RWPE1 (cell line): ENCODE results near the gene FOXE3.

ENCODE experiments used
- CTCF ChIA-PET: fragments of 350-600 bp; sonication (Branson Sonifier 250); formaldehyde crosslinking; extraction: SDS; loops from one replicate; lab custom pipeline; 2021; lab: Yijun Ruan, JAX
- POLR2A ChIA-PET: fragments of 400-600 bp; formaldehyde crosslinking; extraction: SDS; loops from one replicate; lab custom pipeline; 2020; ENCODE audit warnings: antibody characterized with exemption; ENCODE audit not compliant: low non-redundant PET; lab: Yijun Ruan, JAX
- DNase-seq: peaks from one replicate; pipeline ENCODE4 v3.0.0; 2012; ENCODE audit warnings: low spot score
- H3K27ac ChIP-seq: fragments of 450-650 bp; 2 replicates; pipeline ENCODE4 v1.5.1; 2017
- CTCF ChIP-seq: fragments of 450-650 bp; conservative IDR thresholded peaks from 2 replicates; pipeline ENCODE4 v1.5.1; 2017; ENCODE audit warnings: low read depth, mild to moderate bottlenecking

The FOXE3 gene

GRCh38 chr1:47431534-47431933 lies 15.4 kb downstream of the FOXE3 start:
- peak overlapping the region; percentile 64 for H3K27ac ChIP-seq
- TF ChIP-seq CTCF = no peak
- peak; percentile 36 for DNase-seq
- ChIA-PET POLR2A (no interaction called here), CTCF (interaction anchor here (0.7 to 2.0 kb wide), 6 partner anchors 8 to 280 kb away, joined by 3 to 8 read pairs (median 3); no protein-coding TSS in a partner anchor)

- TF ChIP-seq CTCF = peak; percentile 49
- peak; percentile 58 for DNase-seq
- ChIA-PET POLR2A (no interaction called here), CTCF (interaction anchor here (0.5 to 2.0 kb wide), 9 partner anchors 8 to 294 kb away, joined by 3 to 8 read pairs (median 3); no protein-coding TSS in a partner anchor)
- peak overlapping the region; percentile 64 for H3K27ac ChIP-seq
Observed at GRCh38 chr1:47432071-47433036, 16.3 kb downstream of the FOXE3 start.

- ChIA-PET CTCF (interaction anchor here (0.5 to 2.0 kb wide), 5 partner anchors 10 to 293 kb away, joined by 3 to 8 read pairs (median 4); no protein-coding TSS in a partner anchor), POLR2A (no interaction called here)
- no peak overlapping the region for H3K27ac ChIP-seq
- no peak for TF ChIP-seq CTCF
- no peak for DNase-seq
Observed at GRCh38 chr1:47433037-47433421, 16.9 kb downstream of the FOXE3 start.

GRCh38 chr1:47433477-47434050 lies 17.5 kb downstream of the FOXE3 start:
- CTCF ChIA-PET = interaction anchor here (1.5 kb wide), 1 partner anchor 45 kb away, joined by 4 read pairs; no protein-coding TSS in a partner anchor
- POLR2A ChIA-PET = no interaction called here

GRCh38 chr1:47434051-47434842 lies 18.2 kb downstream of the FOXE3 start:
- no peak overlapping the region for H3K27ac ChIP-seq
- no peak for DNase-seq
- no peak for TF ChIP-seq CTCF
- ChIA-PET CTCF (interaction anchor here (1.2 to 2.5 kb wide), 3 partner anchors 38 to 293 kb away, joined by 3 to 17 read pairs (median 4); no protein-coding TSS in a partner anchor), POLR2A (no interaction called here)

More at GRCh38 chr1:47433477-47434050, 17.5 kb downstream of the FOXE3 start:
- TF ChIP-seq CTCF = no peak
- no peak for DNase-seq
- H3K27ac ChIP-seq = no peak overlapping the region
